Breast epithelium (tissue), 3 donors: ENCODE data around the gene GYS1.
"Not testable (repeated sequence)": the region's sequence is repeated elsewhere in the genome, so short reads cannot be mapped to it uniquely, and the experiment has no call there.

Source experiments
- POLR2A ChIP-seq: fragments of 450-650 bp; IDR thresholded peaks from one replicate; pipeline ENCODE4 v1.6.1; 2016; ENCODE audit warnings: antibody characterized with exemption, mild to moderate bottlenecking, moderate library complexity
- POLR2AphosphoS5 ChIP-seq, 3 donors: sonication (generic); formaldehyde crosslinking; IDR thresholded peaks; one replicate each; pipeline ENCODE4 v1.6.1; 2017; ENCODE audit warnings: antibody characterized with exemption in 3 of 3
- TF ChIP-seq, protein P1 (sequence below), 3 donors: fragments of 450-650 bp; IDR thresholded peaks; one replicate each; pipeline ENCODE4 v1.5.1; 2016 to 2017; ENCODE audit warnings: antibody characterized with exemption in 3 of 3, mild to moderate bottlenecking in 3 of 3, moderate library complexity in 3 of 3

DNA sequence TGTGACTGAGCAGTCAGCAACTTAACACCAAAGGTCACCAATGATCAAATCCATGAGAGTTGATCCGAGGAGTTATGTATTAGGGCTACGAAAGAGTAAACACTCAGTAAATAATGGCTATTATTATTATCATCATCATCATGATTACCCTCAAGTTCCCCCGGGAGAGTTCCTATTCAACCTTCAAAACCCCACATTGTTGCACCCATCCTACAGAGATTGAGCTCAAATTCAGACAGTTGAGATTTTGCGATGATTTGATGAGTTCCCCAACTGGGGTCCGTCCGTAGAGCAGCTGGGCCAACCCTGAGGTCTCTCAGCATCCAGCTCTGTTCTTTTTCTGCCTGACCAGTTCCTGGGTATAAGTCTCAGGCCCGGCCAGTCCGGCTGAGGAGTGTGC, 45.0 kb upstream of the GYS1 start:
- TF ChIP-seq, protein P1, sequence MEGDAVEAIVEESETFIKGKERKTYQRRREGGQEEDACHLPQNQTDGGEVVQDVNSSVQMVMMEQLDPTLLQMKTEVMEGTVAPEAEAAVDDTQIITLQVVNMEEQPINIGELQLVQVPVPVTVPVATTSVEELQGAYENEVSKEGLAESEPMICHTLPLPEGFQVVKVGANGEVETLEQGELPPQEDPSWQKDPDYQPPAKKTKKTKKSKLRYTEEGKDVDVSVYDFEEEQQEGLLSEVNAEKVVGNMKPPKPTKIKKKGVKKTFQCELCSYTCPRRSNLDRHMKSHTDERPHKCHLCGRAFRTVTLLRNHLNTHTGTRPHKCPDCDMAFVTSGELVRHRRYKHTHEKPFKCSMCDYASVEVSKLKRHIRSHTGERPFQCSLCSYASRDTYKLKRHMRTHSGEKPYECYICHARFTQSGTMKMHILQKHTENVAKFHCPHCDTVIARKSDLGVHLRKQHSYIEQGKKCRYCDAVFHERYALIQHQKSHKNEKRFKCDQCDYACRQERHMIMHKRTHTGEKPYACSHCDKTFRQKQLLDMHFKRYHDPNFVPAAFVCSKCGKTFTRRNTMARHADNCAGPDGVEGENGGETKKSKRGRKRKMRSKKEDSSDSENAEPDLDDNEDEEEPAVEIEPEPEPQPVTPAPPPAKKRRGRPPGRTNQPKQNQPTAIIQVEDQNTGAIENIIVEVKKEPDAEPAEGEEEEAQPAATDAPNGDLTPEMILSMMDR (IDR thresholded peaks at IDR 0.05) = not testable (repeated sequence)
- TF ChIP-seq POLR2A; POLR2AphosphoS5 (IDR thresholded peaks at IDR 0.05): not testable (repeated sequence)
